Uterus (tissue), 4 donors: ENCODE results near the gene KCNQ4. TPM values are rescaled to one million over a fixed set of nuclear protein-coding genes. Genes with fewer than 3 reads are reported as not detected.

Experiments
- DNase-seq, 2 donors: peaks; one replicate each; pipeline ENCODE4 v3.0.0-alpha.2; 2019 to 2020
- H3K27ac ChIP-seq, 2 donors: fragments of 200-600 bp; sonication (generic); 1 replicate in 1 of 2; 2 replicates in 1 of 2; pipeline ENCODE4 v1.5.1; 2016 to 2018
- H3K27me3 ChIP-seq, 2 donors: fragments of 200-600 bp; sonication (generic); one replicate each; pipeline ENCODE4 v1.5.1; 2018 to 2019; ENCODE audit warnings: control low read depth in 1 of 2
- H3K36me3 ChIP-seq, 2 donors: fragments of 200-600 bp; sonication (generic); one replicate each; pipeline ENCODE4 v1.5.1; 2019; ENCODE audit warnings: control low read depth in 1 of 2
- H3K4me1 ChIP-seq, 2 donors: fragments of 200-600 bp; sonication (generic); one replicate each; pipeline ENCODE4 v1.5.1; 2018 to 2019; ENCODE audit warnings: control low read depth in 1 of 2
- H3K4me3 ChIP-seq, 2 donors: fragments of 200-600 bp; sonication (generic); 1 replicate in 1 of 2; 2 replicates in 1 of 2; pipeline ENCODE4 v1.5.1; 2018 to 2019; ENCODE audit warnings: mild to moderate bottlenecking in 1 of 2
- H3K9me3 ChIP-seq, 2 donors: fragments of 200-600 bp; sonication (generic); one replicate each; pipeline ENCODE4 v1.5.1; 2019; ENCODE audit warnings: control low read depth in 1 of 2
- POLR2A ChIP-seq, 2 donors: fragments of 450-650 bp; IDR thresholded peaks; one replicate each; pipeline ENCODE4 v1.6.1; 2016; ENCODE audit warnings: antibody characterized with exemption in 2 of 2, mild to moderate bottlenecking in 1 of 2, moderate library complexity in 1 of 2
- intact Hi-C: fragments of 100-400 bp; cut with DNase I; formaldehyde crosslinking; loops from one replicate; pipeline ENCODE4 v1.15.1; 2023; ENCODE audit warnings: low total_unique reads
- total RNA-seq, 4 donors: library from RNA; depleted of rRNA in 3 of 4; stranded (reverse); fragments of >200 nt in 3 of 4; gene quantifications; one replicate each; pipeline versions ENCODE4 v1.1.0 to v1.2.4, GENCODE V29; 2014 to 2023
- TF ChIP-seq, protein P1 (sequence below), 4 experiments: fragments of 200-600 bp in 2 of 4; fragments of 450-650 bp in 2 of 4; sonication (generic) in 2 of 4; IDR thresholded peaks; one replicate each; pipeline ENCODE4 v1.5.1; 2016 to 2019; ENCODE audit warnings: antibody characterized with exemption in 4 of 4, mild to moderate bottlenecking in 2 of 4, moderate library complexity in 1 of 4
- donor health status: DM: yes; HTN: yes; CAD: no.

The KCNQ4 gene
- total RNA-seq, 4 donors from 2014 or later, result 2.7 to 13.4 (median 7.4) TPM; not detected in 1

DNA sequence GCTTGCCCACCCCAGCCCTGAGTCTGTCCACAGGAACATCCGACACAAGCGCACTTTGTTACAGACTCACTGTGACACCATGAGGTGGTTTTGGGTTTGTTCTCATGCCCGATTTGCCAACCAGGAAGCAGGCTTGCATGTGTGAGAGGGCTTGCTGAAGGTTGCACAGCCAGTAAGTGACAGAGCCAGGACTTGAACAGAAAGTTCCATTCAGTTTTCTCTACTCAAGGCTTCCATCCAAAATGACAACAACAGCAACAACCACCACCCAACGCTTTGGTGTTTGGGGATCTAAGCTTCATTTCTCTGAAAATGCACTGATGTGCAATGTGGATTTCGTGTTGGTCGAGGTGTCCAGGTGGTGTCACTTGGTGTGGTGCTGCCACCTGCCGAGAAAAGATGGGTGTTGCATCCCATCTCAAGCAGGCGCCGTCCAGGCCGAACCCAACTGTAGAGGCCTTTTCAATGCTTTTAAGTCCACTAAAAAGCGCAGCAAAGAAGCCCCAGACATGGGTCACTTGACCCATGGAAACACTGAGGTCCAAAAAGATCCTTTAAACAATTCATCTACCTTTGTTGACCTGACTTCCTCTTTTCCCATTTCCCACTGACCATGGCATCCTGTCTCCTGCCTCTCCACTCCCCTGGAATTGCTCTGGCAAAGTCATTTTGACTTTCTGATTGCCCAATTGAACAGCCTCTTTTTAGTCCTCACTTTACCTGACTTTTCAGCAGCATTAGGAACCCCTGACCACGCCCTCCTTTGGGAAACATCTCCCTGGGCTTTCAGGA, 66.4 kb downstream of the KCNQ4 start:
- no peaks in the 10 kb centered on the region for H3K9me3 ChIP-seq
- H3K4me1 ChIP-seq, result no peaks in the 10 kb centered on the region
- no peak overlapping the region for H3K27ac ChIP-seq
- TF ChIP-seq, protein P1, sequence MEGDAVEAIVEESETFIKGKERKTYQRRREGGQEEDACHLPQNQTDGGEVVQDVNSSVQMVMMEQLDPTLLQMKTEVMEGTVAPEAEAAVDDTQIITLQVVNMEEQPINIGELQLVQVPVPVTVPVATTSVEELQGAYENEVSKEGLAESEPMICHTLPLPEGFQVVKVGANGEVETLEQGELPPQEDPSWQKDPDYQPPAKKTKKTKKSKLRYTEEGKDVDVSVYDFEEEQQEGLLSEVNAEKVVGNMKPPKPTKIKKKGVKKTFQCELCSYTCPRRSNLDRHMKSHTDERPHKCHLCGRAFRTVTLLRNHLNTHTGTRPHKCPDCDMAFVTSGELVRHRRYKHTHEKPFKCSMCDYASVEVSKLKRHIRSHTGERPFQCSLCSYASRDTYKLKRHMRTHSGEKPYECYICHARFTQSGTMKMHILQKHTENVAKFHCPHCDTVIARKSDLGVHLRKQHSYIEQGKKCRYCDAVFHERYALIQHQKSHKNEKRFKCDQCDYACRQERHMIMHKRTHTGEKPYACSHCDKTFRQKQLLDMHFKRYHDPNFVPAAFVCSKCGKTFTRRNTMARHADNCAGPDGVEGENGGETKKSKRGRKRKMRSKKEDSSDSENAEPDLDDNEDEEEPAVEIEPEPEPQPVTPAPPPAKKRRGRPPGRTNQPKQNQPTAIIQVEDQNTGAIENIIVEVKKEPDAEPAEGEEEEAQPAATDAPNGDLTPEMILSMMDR (IDR thresholded peaks at IDR 0.05), result peak; percentile 83 to 91 (median 88)
- no peak for TF ChIP-seq POLR2A (IDR thresholded peaks at IDR 0.05)
- H3K4me3 ChIP-seq, result no peak overlapping the region
- DNase-seq, result peak; percentile 69 to 70
- H3K27me3 ChIP-seq, result no peaks in the 10 kb centered on the region
- intact Hi-C loops, result loop anchor here (5.0 to 10.0 kb wide), 2 partner anchors 75 to 102 kb away; no protein-coding TSS in a partner anchor
- H3K36me3 ChIP-seq, result no peaks in the 10 kb centered on the region

DNA sequence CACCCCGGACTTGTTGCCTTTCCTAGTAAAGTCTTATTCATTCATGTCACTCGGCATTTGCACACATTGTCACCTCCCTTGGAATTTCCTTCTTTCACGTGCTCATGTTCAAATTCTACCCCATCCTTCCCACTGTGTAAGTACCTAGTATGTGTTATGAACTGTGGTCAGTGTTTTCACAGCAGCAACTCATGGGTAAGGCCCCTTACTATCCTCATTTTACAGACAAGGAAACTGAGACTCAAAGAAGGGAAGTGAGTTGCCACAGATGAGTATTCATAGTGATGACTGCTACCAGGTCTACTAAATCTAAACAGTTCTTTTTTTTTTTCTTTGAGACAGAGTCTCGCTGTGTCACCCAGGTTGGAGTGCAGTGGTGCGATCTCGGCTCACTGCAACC, 68.1 kb downstream of the KCNQ4 start:
- no peaks in the 10 kb centered on the region for H3K36me3 ChIP-seq
- no peaks in the 10 kb centered on the region for H3K4me1 ChIP-seq
- H3K9me3 ChIP-seq, result no peaks in the 10 kb centered on the region
- intact Hi-C loops, result no loop called here
- no peaks in the 10 kb centered on the region for H3K27me3 ChIP-seq
- no peak overlapping the region for H3K4me3 ChIP-seq
- DNase-seq, result no peak
- no peak overlapping the region for H3K27ac ChIP-seq
- TF ChIP-seq, protein P1 (IDR thresholded peaks at IDR 0.05), result no peak
- TF ChIP-seq POLR2A (IDR thresholded peaks at IDR 0.05), result no peak

DNA sequence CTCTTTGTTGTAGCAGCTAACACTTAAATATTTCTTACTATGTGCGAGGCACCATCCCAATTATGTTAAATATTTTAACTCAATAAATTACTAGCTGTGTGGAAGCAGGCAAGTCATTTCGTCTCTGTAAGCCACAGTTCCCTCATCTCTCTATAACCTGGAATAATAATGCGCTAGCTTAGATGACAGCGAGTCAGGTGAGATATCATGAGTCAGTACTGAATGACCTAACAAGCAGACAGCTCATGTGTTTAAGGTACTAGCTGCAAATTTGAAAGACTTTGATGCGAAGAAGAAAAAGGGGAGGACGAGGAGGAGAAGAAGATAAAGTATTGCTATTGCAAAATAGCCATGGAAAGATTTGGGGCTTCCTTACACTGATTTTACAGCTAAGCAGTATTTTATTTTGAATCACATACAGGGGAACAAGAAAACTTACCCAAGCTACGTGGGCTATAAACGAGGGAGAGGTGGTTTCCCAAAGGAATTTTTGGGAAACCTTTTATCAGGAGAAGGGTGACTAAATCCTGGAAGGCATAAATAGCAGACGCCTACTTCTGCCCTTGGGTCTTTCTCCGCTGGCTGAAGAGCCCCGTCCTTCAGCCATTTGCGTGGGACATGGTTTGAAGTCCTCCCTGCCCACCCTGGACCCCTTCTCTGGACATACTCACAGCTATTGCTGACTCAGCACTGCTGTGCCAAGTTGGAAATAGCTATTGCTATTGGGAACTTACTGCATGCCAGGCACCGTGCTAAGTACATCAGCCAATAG, 69.7 kb downstream of the KCNQ4 start:
- TF ChIP-seq POLR2A (IDR thresholded peaks at IDR 0.05), result no peak
- TF ChIP-seq, protein P1 (IDR thresholded peaks at IDR 0.05), result no peak
- H3K36me3 ChIP-seq, result no peaks in the 10 kb centered on the region
- peak overlapping the region; percentile 58 to 76 for H3K27ac ChIP-seq
- no peaks in the 10 kb centered on the region for H3K4me1 ChIP-seq
- no peaks in the 10 kb centered on the region for H3K9me3 ChIP-seq
- no peak overlapping the region for H3K4me3 ChIP-seq
- no peak for DNase-seq
- no peaks in the 10 kb centered on the region for H3K27me3 ChIP-seq
- intact Hi-C loops, result no loop called here

DNA sequence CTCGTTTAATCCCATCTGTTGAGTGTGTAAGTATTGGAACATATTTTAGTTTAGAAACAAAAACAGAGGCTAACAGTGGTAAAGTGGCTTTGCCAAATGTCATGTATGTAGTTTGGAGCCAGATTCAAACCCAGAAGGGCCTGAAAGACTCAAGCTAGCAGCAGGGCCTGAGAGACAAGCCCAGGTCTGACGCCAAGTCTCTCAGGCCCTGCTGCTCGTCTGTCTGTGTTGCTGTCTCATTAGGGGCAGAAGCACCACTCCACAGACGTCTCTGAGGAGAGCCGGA, 70.2 kb downstream of the KCNQ4 start:
- Histone ChIP-seq H3K4me1 (no peaks in the 10 kb centered on the region), H3K9me3 (no peaks in the 10 kb centered on the region), H3K36me3 (no peaks in the 10 kb centered on the region), H3K4me3 (no peak overlapping the region), H3K27ac (peak overlapping the region; percentile 58 to 76), H3K27me3 (no peaks in the 10 kb centered on the region)
- intact Hi-C loops, result no loop called here
- TF ChIP-seq POLR2A (IDR thresholded peaks at IDR 0.05), result no peak
- TF ChIP-seq, protein P1 (IDR thresholded peaks at IDR 0.05), result no peak
- DNase-seq, result no peak

DNA sequence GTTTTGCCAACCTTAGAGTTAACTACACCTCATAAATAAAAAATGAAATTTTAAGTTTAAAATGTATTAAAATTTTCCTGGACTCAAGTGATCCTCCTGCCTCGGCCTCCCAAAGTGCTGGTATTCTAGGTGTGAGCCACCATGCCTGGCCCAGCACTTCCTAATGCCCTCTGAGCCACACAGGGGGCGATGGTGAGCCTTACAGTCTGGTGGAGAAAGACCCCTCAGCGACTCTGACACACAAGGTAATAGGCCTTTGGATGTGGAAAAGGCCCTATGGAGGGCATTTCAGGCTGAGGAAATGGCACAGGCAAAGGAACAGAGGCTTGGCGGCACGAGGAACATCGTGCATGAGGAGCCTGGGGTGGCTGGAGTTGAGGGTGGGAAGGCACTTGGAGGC, 71.9 kb downstream of the KCNQ4 start:
- intact Hi-C loops, result no loop called here

More for the DNA sequence above, 71.9 kb downstream of the KCNQ4 start:
- H3K27ac ChIP-seq, result no peak overlapping the region
- H3K27me3 ChIP-seq, result no peaks in the 10 kb centered on the region
- DNase-seq, result no peak
- peaks cover 0 to 2% of the 10 kb centered on the region in 2 donors for H3K4me1 ChIP-seq
- no peaks in the 10 kb centered on the region for H3K9me3 ChIP-seq
- no peaks in the 10 kb centered on the region for H3K36me3 ChIP-seq
- TF ChIP-seq, protein P1 (IDR thresholded peaks at IDR 0.05), result no peak
- TF ChIP-seq POLR2A (IDR thresholded peaks at IDR 0.05), result no peak
- H3K4me3 ChIP-seq, result no peak overlapping the region
